ENCODE results near the gene HOXA11. TPM values are rescaled to one million over a fixed set of nuclear protein-coding genes. Genes with fewer than 3 reads are reported as not detected.

The HOXA11 gene
- total RNA-seq, 4 donors from 2014 or later = not detected

- Histone ChIP-seq H3K9me3 (no peaks in the 10 kb centered on the region), H3K27me3 (peaks cover 88% of the 10 kb centered on the region), H3K4me3 (replicated peaks in 1 of 3) (no peak overlapping the region), H3K27ac (no peak overlapping the region), H3K4me1 (peaks cover 15 to 24% of the 10 kb centered on the region in 2 donors), H3K36me3 (no peaks in the 10 kb centered on the region)
- intact Hi-C loops (cut with DNase I) = loop anchor here (10.0 kb wide), 1 partner anchor 1095 kb away; no protein-coding TSS in a partner anchor
- 3 to 11% methylated on average over 49 to 54 of the region's 56 CpGs for WGBS, 2 donors
- TF ChIP-seq POLR2A (IDR thresholded peaks at IDR 0.05) (no peak), CTCF (IDR thresholded peaks at IDR 0.05) (peak; percentile 35 to 85 (median 48))
- peak; percentile 34 to 45 for DNase-seq
Measured at GRCh38 chr7:27179503-27180430, 5.3 kb downstream of the HOXA11 start.

GRCh38 chr7:27179030-27179429, 6.0 kb downstream of the HOXA11 start:
- Histone ChIP-seq H3K36me3 (no peaks in the 10 kb centered on the region), H3K27me3 (peaks cover 88% of the 10 kb centered on the region), H3K4me1 (peaks cover 9 to 22% of the 10 kb centered on the region in 2 donors), H3K9me3 (no peaks in the 10 kb centered on the region), H3K4me3 (replicated peaks in 1 of 3) (no peak overlapping the region), H3K27ac (no peak overlapping the region)
- no peak for DNase-seq
- WGBS, 2 donors = 28 to 44% methylated on average over 14 of the region's 14 CpGs
- intact Hi-C loops (cut with DNase I) = loop anchor here (10.0 kb wide), 1 partner anchor 1094 kb away; no protein-coding TSS in a partner anchor
- no peak for TF ChIP-seq POLR2A (IDR thresholded peaks at IDR 0.05)
- TF ChIP-seq CTCF (IDR thresholded peaks at IDR 0.05) = no peak

- intact Hi-C loops (cut with DNase I) = loop anchor here (10.0 kb wide), 1 partner anchor 1094 kb away; no protein-coding TSS in a partner anchor
- Histone ChIP-seq H3K9me3 (no peaks in the 10 kb centered on the region), H3K27ac (no peak overlapping the region), H3K36me3 (no peaks in the 10 kb centered on the region), H3K4me3 (replicated peaks in 1 of 3) (no peak overlapping the region), H3K27me3 (peaks cover 88% of the 10 kb centered on the region), H3K4me1 (peaks cover 9 to 22% of the 10 kb centered on the region in 2 donors)
- no peak for TF ChIP-seq POLR2A (IDR thresholded peaks at IDR 0.05)
- TF ChIP-seq CTCF (IDR thresholded peaks at IDR 0.05) = no peak
- no peak for DNase-seq
- WGBS, 2 donors = 60 to 69% methylated on average over 6 of the region's 6 CpGs
Measured at GRCh38 chr7:27178366-27178765, 6.7 kb downstream of the HOXA11 start.

GRCh38 chr7:27177795-27178320, 7.2 kb downstream of the HOXA11 start:
- TF ChIP-seq CTCF (IDR thresholded peaks at IDR 0.05) (no peak), POLR2A (IDR thresholded peaks at IDR 0.05) (no peak)
- H3K4me1 ChIP-seq = peaks cover 15 to 23% of the 10 kb centered on the region in 2 donors
- no peak for DNase-seq
- H3K4me3 ChIP-seq (replicated peaks in 1 of 3) = no peak overlapping the region
- no peaks in the 10 kb centered on the region for H3K36me3 ChIP-seq
- WGBS, 2 donors = 75 to 88% methylated on average over 5 of the region's 5 CpGs
- no peak overlapping the region for H3K27ac ChIP-seq
- peaks cover 88% of the 10 kb centered on the region for H3K27me3 ChIP-seq
- no peaks in the 10 kb centered on the region for H3K9me3 ChIP-seq
- intact Hi-C loops (cut with DNase I) = loop anchor here (10.0 kb wide), 1 partner anchor 1093 kb away; no protein-coding TSS in a partner anchor
